Loucy (cell line): ENCODE data around the gene RC3H2.

Experiments
- H2AFZ ChIP-seq: fragments of 200-600 bp; sonication (generic); 2 replicates; pipeline ENCODE4 v1.6.0; 2016; ENCODE audit warnings: antibody characterized with exemption, mild to moderate bottlenecking, low read length, moderate library complexity
- H3F3A ChIP-seq: fragments of 200-600 bp; 2 replicates; pipeline ENCODE4 v1.6.0; 2016; ENCODE audit warnings: antibody characterized with exemption, low read depth, mild to moderate bottlenecking
- H3K27me3 ChIP-seq: fragments of 200-600 bp; sonication (generic); 2 replicates; pipeline ENCODE4 v1.6.1; 2014; ENCODE audit warnings: low read length, mild to moderate bottlenecking; ENCODE audit not compliant: insufficient read depth, poor library complexity, severe bottlenecking
- H3K36me3 ChIP-seq: fragments of 200-600 bp; sonication (generic); 2 replicates; pipeline ENCODE4 v1.6.1; 2016; ENCODE audit warnings: low read length; ENCODE audit not compliant: insufficient read depth
- H3K4me1 ChIP-seq: fragments of 200-600 bp; sonication (generic); 2 replicates; pipeline ENCODE4 v1.5.1; 2014; ENCODE audit warnings: low read length, mild to moderate bottlenecking; ENCODE audit not compliant: insufficient read depth, poor library complexity, severe bottlenecking
- H3K4me2 ChIP-seq: fragments of 200-600 bp; sonication (generic); 2 replicates; pipeline ENCODE4 v1.6.0; 2014; ENCODE audit warnings: antibody characterized with exemption, low read length, low read depth, mild to moderate bottlenecking; ENCODE audit not compliant: poor library complexity, severe bottlenecking
- H3K4me3 ChIP-seq: fragments of 200-600 bp; sonication (generic); 2 replicates; pipeline ENCODE4 v1.5.1; 2014; ENCODE audit warnings: low read length, mild to moderate bottlenecking, mixed read lengths; ENCODE audit not compliant: poor library complexity, severe bottlenecking
- H3K79me2 ChIP-seq: fragments of 200-600 bp; sonication (generic); 2 replicates; pipeline ENCODE4 v1.6.1; 2014; ENCODE audit warnings: low read length; ENCODE audit not compliant: insufficient read depth
- H3K9ac ChIP-seq: fragments of 200-600 bp; sonication (generic); 2 replicates; pipeline ENCODE4 v1.6.0; 2014; ENCODE audit warnings: mild to moderate bottlenecking, low read depth, low read length, moderate library complexity; ENCODE audit not compliant: poor library complexity, severe bottlenecking
- H3K9me2 ChIP-seq: fragments of 200-600 bp; sonication (generic); replicated peaks from 2 replicates; pipeline ENCODE4 v1.6.1; 2016; ENCODE audit warnings: low read depth, low read length, mixed read lengths
- H3K9me3 ChIP-seq: fragments of 200-600 bp; sonication (generic); 2 replicates; pipeline ENCODE4 v1.6.1; 2014; ENCODE audit warnings: mild to moderate bottlenecking, antibody characterized with exemption, low read length, low read depth; ENCODE audit not compliant: insufficient read depth
- H4K20me1 ChIP-seq: fragments of 200-600 bp; sonication (generic); 2 replicates; pipeline ENCODE4 v1.6.0; 2014; ENCODE audit warnings: antibody characterized with exemption, low read length, mild to moderate bottlenecking; ENCODE audit not compliant: insufficient read depth, poor library complexity, severe bottlenecking
- CTCF ChIP-seq: fragments of 200-600 bp; sonication (generic); conservative IDR thresholded peaks from 2 replicates; pipeline ENCODE4 v1.5.1; 2014; ENCODE audit warnings: mild to moderate bottlenecking, antibody characterized with exemption, low read length
- EZH2phosphoT487 ChIP-seq: fragments of 200-600 bp; IDR thresholded peaks from 2 replicates; pipeline ENCODE4 v1.6.1; 2018; ENCODE audit warnings: antibody characterized with exemption, mild to moderate bottlenecking, moderate library complexity, borderline replicate concordance

Gene RC3H2

GRCh38 chr9:122865300-122865699 lies 39.9 kb downstream of the RC3H2 start:
- Histone ChIP-seq H2AFZ (no peak overlapping the region), H3K4me2 (no peak overlapping the region), H4K20me1 (no peaks in the 10 kb centered on the region), H3K9me3 (no peaks in the 10 kb centered on the region), H3K36me3 (peaks cover 20% of the 10 kb centered on the region; the same call in 1 of the 2 replicates), H3F3A (no peaks in the 10 kb centered on the region), H3K27me3 (no peaks in the 10 kb centered on the region), H3K4me1 (no peaks in the 10 kb centered on the region), H3K4me3 (no peak overlapping the region), H3K9ac (no peak overlapping the region), H3K79me2 (no peaks in the 10 kb centered on the region), H3K9me2 (no peaks in the 10 kb centered on the region)
- TF ChIP-seq EZH2phosphoT487 (no peak), CTCF (no peak)

GRCh38 chr9:122863407-122863806 lies 41.8 kb downstream of the RC3H2 start:
- Histone ChIP-seq H3K79me2 (no peaks in the 10 kb centered on the region), H3K36me3 (peaks cover 23% of the 10 kb centered on the region; the same call in 1 of the 2 replicates), H3K9ac (no peak overlapping the region)

GRCh38 chr9:122860319-122861142 lies 44.6 kb downstream of the RC3H2 start:
- TF ChIP-seq CTCF = no peak
- TF ChIP-seq EZH2phosphoT487 = no peak
- Histone ChIP-seq H2AFZ (no peak overlapping the region), H4K20me1 (no peaks in the 10 kb centered on the region), H3K36me3 (peaks cover 48% of the 10 kb centered on the region; the same call in 1 of the 2 replicates), H3K4me3 (no peak overlapping the region), H3K4me1 (peaks cover 14% of the 10 kb centered on the region), H3K9me3 (no peaks in the 10 kb centered on the region), H3K4me2 (no peak overlapping the region), H3K9me2 (no peaks in the 10 kb centered on the region), H3F3A (no peaks in the 10 kb centered on the region), H3K27me3 (no peaks in the 10 kb centered on the region), H3K9ac (no peak overlapping the region), H3K79me2 (no peaks in the 10 kb centered on the region)

More at GRCh38 chr9:122863407-122863806, 41.8 kb downstream of the RC3H2 start:
- Histone ChIP-seq H3K9me2 (no peaks in the 10 kb centered on the region), H2AFZ (no peak overlapping the region), H3K4me1 (peaks cover under 1% of the 10 kb centered on the region), H3K9me3 (no peaks in the 10 kb centered on the region), H4K20me1 (no peaks in the 10 kb centered on the region), H3F3A (no peaks in the 10 kb centered on the region), H3K4me3 (no peak overlapping the region), H3K4me2 (no peak overlapping the region), H3K27me3 (no peaks in the 10 kb centered on the region)
- TF ChIP-seq EZH2phosphoT487 (no peak), CTCF (no peak)
